Transverse colon (tissue), 4 donors: ENCODE data around the gene OXSR1.

Source experiments
- CTCF ChIP-seq, 5 experiments: fragments of 200-600 bp in 3 of 5; fragments of 450-650 bp in 2 of 5; sonication (generic) in 3 of 5; IDR thresholded peaks; 1 replicate in 2 of 5; 2 replicates in 3 of 5; pipeline ENCODE4 v1.5.1; 2016 to 2017; ENCODE audit warnings: antibody characterized with exemption in 5 of 5, inconsistent platforms in 3 of 5, mild to moderate bottlenecking in 2 of 5, moderate library complexity in 1 of 5
- POLR2AphosphoS5 ChIP-seq, 3 donors: sonication (generic); formaldehyde crosslinking; IDR thresholded peaks; one replicate each; pipeline ENCODE4 v1.6.1; 2016; ENCODE audit warnings: antibody characterized with exemption in 3 of 3

DNA sequence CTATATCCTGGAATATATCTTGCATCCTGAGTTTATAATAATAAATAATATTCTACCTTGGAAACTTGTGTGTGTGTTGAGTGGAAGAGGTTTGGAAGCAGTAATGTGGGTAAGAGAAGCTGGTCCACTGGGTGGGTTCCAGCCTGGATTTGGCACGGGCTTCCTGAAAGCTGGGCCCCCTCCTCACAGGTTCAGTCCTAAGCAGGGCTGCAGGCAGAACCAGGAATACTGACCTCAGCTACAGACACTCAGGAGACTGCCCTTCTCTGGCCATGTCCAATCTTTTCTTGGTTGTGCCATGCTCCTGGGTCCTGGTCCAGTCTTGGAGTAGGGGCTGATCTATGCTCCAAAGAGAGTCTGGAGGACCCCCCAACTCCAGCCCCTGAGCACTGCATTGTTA is 22.4 kb upstream of the OXSR1 start:
- TF ChIP-seq CTCF (IDR thresholded peaks at IDR 0.05), result no peak
- TF ChIP-seq POLR2AphosphoS5 (IDR thresholded peaks at IDR 0.05), result no peak
